Measurements from ENCODE around the gene TANGO6. TPM values are rescaled to one million over a fixed set of nuclear protein-coding genes. Genes with fewer than 3 reads are reported as not detected.
"Not testable (repeated sequence)": the region's sequence is repeated elsewhere in the genome, so short reads cannot be mapped to it uniquely, and the experiment has no call there.

Gene TANGO6
- polyA plus RNA-seq, 2 of the 4 experiments (the other 2 are of a cell fraction), result 8.1 to 19.5 TPM

DNA sequence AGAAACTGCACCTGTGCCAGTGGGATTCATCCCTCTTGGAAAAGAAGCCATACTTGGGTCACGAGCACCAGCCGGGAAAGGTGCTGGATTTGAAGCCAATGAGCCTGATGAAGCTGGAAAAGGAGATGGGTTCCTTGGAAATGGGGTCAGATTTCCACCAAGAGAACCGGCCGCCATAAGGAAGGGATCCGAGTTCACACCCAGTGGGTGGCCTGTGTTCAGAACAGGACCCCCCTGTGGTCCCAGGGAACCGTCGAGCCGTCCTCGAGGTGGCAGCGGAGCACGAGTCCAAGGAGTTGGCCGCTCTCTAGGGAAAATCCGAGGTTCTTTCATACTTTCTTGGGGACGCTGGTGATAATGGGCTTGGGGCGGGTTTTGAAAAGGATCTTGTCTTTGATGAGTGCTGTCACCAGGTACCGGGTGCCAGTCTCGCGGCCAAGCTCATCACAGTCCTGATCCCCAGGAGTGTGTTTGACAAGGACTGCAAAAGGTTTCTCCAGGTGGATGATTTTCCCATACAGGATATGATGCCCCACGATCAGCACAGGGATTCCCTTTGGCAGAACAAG, 276.8 kb downstream of the TANGO6 start (continued):
- TF ChIP-seq ELK1 (IDR thresholded peaks at IDR 0.05; ENCODE audit: low read depth, low read length) (no peak), BHLHE40 (IDR thresholded peaks at IDR 0.05; ENCODE audit: low read depth, low read length) (no peak), ZC3H11A (IDR thresholded peaks at IDR 0.05) (no peak), ESRRA (IDR thresholded peaks at IDR 0.05; ENCODE audit: borderline replicate concordance, low read length) (no peak)
- TF ChIP-seq, protein P1, sequence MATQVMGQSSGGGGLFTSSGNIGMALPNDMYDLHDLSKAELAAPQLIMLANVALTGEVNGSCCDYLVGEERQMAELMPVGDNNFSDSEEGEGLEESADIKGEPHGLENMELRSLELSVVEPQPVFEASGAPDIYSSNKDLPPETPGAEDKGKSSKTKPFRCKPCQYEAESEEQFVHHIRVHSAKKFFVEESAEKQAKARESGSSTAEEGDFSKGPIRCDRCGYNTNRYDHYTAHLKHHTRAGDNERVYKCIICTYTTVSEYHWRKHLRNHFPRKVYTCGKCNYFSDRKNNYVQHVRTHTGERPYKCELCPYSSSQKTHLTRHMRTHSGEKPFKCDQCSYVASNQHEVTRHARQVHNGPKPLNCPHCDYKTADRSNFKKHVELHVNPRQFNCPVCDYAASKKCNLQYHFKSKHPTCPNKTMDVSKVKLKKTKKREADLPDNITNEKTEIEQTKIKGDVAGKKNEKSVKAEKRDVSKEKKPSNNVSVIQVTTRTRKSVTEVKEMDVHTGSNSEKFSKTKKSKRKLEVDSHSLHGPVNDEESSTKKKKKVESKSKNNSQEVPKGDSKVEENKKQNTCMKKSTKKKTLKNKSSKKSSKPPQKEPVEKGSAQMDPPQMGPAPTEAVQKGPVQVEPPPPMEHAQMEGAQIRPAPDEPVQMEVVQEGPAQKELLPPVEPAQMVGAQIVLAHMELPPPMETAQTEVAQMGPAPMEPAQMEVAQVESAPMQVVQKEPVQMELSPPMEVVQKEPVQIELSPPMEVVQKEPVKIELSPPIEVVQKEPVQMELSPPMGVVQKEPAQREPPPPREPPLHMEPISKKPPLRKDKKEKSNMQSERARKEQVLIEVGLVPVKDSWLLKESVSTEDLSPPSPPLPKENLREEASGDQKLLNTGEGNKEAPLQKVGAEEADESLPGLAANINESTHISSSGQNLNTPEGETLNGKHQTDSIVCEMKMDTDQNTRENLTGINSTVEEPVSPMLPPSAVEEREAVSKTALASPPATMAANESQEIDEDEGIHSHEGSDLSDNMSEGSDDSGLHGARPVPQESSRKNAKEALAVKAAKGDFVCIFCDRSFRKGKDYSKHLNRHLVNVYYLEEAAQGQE (IDR thresholded peaks at IDR 0.05), result no peak

GRCh38 chr16:69123910-69124309, 280.6 kb downstream of the TANGO6 start:
- Histone ChIP-seq H3K4me2 (no peak overlapping the region), H3K9me3 (no peaks in the 10 kb centered on the region), H3K27ac (no peak overlapping the region), H3K4me1 (no peaks in the 10 kb centered on the region), H3K4me3 (no peak overlapping the region)
- peak; percentile 7 for FAIRE-seq
- ATAC-seq, result peak; percentile 59 to 72; a peak in 5 of 6 replicates
- ChIA-PET CTCF (interaction anchor here (0.6 to 24.8 kb wide), 88 partner anchors 8 to 1293 kb away, joined by 3 to 503 read pairs (median 4); partner anchors contain the start of genes HAS3, TANGO6 and VPS4A), POLR2A (interaction anchor here (0.9 kb wide), 1 partner anchor 18 kb away, joined by 4 read pairs; no protein-coding TSS in a partner anchor)
- TF ChIP-seq CHD4 (IDR thresholded peaks at IDR 0.05; ENCODE audit: borderline replicate concordance) (no peak), SMC3 (IDR thresholded peaks at IDR 0.05) (peak; percentile 89), MYC (IDR thresholded peaks at IDR 0.05; ENCODE audit: borderline replicate concordance, low read length) (no peak), RAD21 (conservative IDR thresholded peaks at IDR 0.05 in 1 of 2, IDR thresholded peaks at IDR 0.05 in 1 of 2) (peak; percentile 90 to 91), CBX8 (IDR thresholded peaks at IDR 0.05) (no peak), CTCF (IDR thresholded peaks at IDR 0.05) (peak; percentile 81), HMGXB4 (CRISPR knock-in tag; IDR thresholded peaks at IDR 0.05; ENCODE audit: borderline replicate concordance) (no peak)
- DNase-seq (ENCODE audit: low read depth in 1 of 2, low spot score in 1 of 2), result peak; percentile 60 to 78
- 73% methylated on average over 3 of the region's 3 CpGs for WGBS (ENCODE audit: missing lambda C conversion rate)

DNA sequence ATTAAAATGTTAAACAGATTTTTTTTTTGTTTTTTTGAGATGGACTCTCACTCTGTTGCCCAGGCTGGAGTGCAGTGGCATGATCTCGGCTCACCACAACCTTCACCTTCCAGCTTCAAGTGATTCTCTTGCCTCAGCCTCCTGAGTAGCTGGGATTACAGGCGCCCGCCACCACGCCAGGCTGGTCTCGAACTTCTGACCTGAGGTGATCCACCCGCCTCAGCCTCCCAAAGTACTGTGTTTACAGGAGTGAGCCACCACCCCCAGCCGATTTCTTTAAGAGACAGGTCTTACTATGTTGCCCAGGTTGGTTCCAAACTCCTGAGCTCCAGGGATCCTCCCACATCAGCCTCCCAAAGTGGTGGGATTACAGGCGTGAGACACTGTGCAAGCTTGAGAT, 281.1 kb downstream of the TANGO6 start:
- not testable (repeated sequence) for DNase-seq (ENCODE audit: low read depth in 1 of 2, low spot score in 1 of 2); H3K4me2 ChIP-seq; H3K27ac ChIP-seq; H3K4me3 ChIP-seq; H3K4me1 ChIP-seq; H3K9me3 ChIP-seq; ATAC-seq; FAIRE-seq
- CTCF ChIA-PET, result interaction anchor here (0.6 to 24.8 kb wide), 72 partner anchors 9 to 1293 kb away, joined by 3 to 503 read pairs (median 4); partner anchors contain the start of genes HAS3, TANGO6 and VPS4A
- POLR2A ChIA-PET, result interaction anchor here (0.9 kb wide), 1 partner anchor 18 kb away, joined by 4 read pairs; no protein-coding TSS in a partner anchor
- WGBS (ENCODE audit: missing lambda C conversion rate), result 73% methylated on average over 8 of the region's 8 CpGs

DNA sequence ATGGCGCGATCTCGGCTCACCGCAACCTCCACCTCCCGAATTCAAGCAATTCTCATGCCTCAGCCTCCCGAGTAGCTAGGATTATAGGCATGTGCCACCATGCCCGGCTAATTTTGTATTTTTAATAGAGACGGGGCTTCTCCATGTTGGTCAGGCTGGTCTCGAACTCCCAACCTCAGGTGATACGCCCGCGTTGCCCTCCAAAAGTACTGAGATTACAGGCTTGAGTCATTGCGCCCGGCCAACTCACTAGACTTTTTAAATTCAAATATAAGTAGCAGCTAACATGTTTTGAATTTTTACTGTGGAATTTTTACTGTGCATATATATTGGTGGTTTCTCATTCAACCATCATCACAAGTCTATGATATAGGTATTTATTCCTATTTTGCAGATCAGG, 281.6 kb downstream of the TANGO6 start:
- H3K27ac ChIP-seq; POLR2A ChIA-PET; DNase-seq (ENCODE audit: low read depth in 1 of 2, low spot score in 1 of 2); H3K4me3 ChIP-seq; H3K9me3 ChIP-seq; H3K4me2 ChIP-seq; ATAC-seq; FAIRE-seq; H3K4me1 ChIP-seq: not testable (repeated sequence)
- 95% methylated on average over 14 of the region's 14 CpGs for WGBS (ENCODE audit: missing lambda C conversion rate)
- CTCF ChIA-PET, result interaction anchor here (0.7 to 24.8 kb wide), 38 partner anchors 9 to 603 kb away, joined by 3 to 503 read pairs (median 6); partner anchors contain the start of genes HAS3 and TANGO6
